ENCODE measurements around the gene GGA2. TPM values are rescaled to one million over a fixed set of nuclear protein-coding genes. Genes with fewer than 3 reads are reported as not detected.
"Not testable (repeated sequence)": the region's sequence is repeated elsewhere in the genome, so short reads cannot be mapped to it uniquely, and the experiment has no call there.

GGA2 gene
- total RNA-seq, 2 experiments from 2014 or later, result 90.4 to 95.6 TPM

- ChIA-PET POLR2A (no interaction called here), CTCF (no interaction called here)
Measured at GRCh38 chr16:23527961-23528643, 17.8 kb upstream of the GGA2 start.

- POLR2A ChIA-PET, result no interaction called here
- CTCF ChIA-PET, result no interaction called here
Measured at GRCh38 chr16:23524886-23525285, 14.6 kb upstream of the GGA2 start.

GRCh38 chr16:23523876-23524385 lies 13.6 kb upstream of the GGA2 start:
- CTCF ChIA-PET, result no interaction called here
- POLR2A ChIA-PET, result no interaction called here

- ChIA-PET CTCF (no interaction called here), POLR2A (no interaction called here)
Measured at GRCh38 chr16:23523321-23523720, 13.0 kb upstream of the GGA2 start.

GRCh38 chr16:23521965-23522364 lies 11.7 kb upstream of the GGA2 start:
- CTCF ChIA-PET, result no interaction called here
- POLR2A ChIA-PET, result interaction anchor here (1.2 kb wide), 1 partner anchor 19 kb away, joined by 3 read pairs; no protein-coding TSS in a partner anchor

- ChIA-PET POLR2A (interaction anchor here (1.2 kb wide), 1 partner anchor 20 kb away, joined by 3 read pairs; no protein-coding TSS in a partner anchor), CTCF (no interaction called here)
Measured at GRCh38 chr16:23521037-23521743, 10.9 kb upstream of the GGA2 start.

GRCh38 chr16:23520500-23520899 lies 10.2 kb upstream of the GGA2 start:
- CTCF ChIA-PET, result no interaction called here
- POLR2A ChIA-PET, result interaction anchor here (1.2 kb wide), 1 partner anchor 20 kb away, joined by 3 read pairs; no protein-coding TSS in a partner anchor

GRCh38 chr16:23519282-23519681 lies 9.0 kb upstream of the GGA2 start:
- CTCF ChIA-PET, result interaction anchor here (0.7 kb wide), 1 partner anchor 870 kb away, joined by 3 read pairs; no protein-coding TSS in a partner anchor
- POLR2A ChIA-PET, result no interaction called here

- ChIA-PET POLR2A (no interaction called here), CTCF (no interaction called here)
Measured at GRCh38 chr16:23518435-23518891, 8.2 kb upstream of the GGA2 start.

- POLR2A ChIA-PET, result no interaction called here
- CTCF ChIA-PET, result no interaction called here
Measured at GRCh38 chr16:23516366-23517137, 6.3 kb upstream of the GGA2 start.

- POLR2A ChIA-PET, result no interaction called here
- CTCF ChIA-PET, result no interaction called here
Measured at GRCh38 chr16:23515881-23516280, 5.6 kb upstream of the GGA2 start.

- POLR2A ChIA-PET, result no interaction called here
- CTCF ChIA-PET, result interaction anchor here (1.1 kb wide), 1 partner anchor 79 kb away, joined by 3 read pairs; no protein-coding TSS in a partner anchor
Measured at GRCh38 chr16:23514381-23515152, 4.3 kb upstream of the GGA2 start.

GRCh38 chr16:23512168-23512695 lies 1.9 kb upstream of the GGA2 start:
- ChIA-PET POLR2A (no interaction called here), CTCF (no interaction called here)

GRCh38 chr16:23511731-23512130 lies 1.4 kb upstream of the GGA2 start:
- CTCF ChIA-PET, result no interaction called here
- POLR2A ChIA-PET, result no interaction called here

GRCh38 chr16:23510915-23511270 lies 599 bp upstream of the GGA2 start:
- CTCF ChIA-PET, result interaction anchor here (1.0 kb wide), 1 partner anchor 41 kb away, joined by 3 read pairs; no protein-coding TSS in a partner anchor
- POLR2A ChIA-PET, result not testable (repeated sequence)

- ChIA-PET POLR2A (no interaction called here), CTCF (interaction anchor here (1.0 kb wide), 1 partner anchor 48 kb away, joined by 3 read pairs; the partner anchor contains the start of gene UBFD1)
Measured at GRCh38 chr16:23509782-23510163, 521 bp downstream of the GGA2 start.

- ChIA-PET POLR2A (no interaction called here), CTCF (interaction anchor here (1.0 kb wide), 1 partner anchor 48 kb away, joined by 3 read pairs; the partner anchor contains the start of gene UBFD1)
Measured at GRCh38 chr16:23509441-23509754, 896 bp downstream of the GGA2 start.

- POLR2A ChIA-PET, result interaction anchor here (0.6 kb wide), 1 partner anchor 39 kb away, joined by 3 read pairs; no protein-coding TSS in a partner anchor
- CTCF ChIA-PET, result interaction anchor here (1.0 kb wide), 1 partner anchor 49 kb away, joined by 3 read pairs; the partner anchor contains the start of gene UBFD1
Measured at GRCh38 chr16:23508589-23509440, 1.5 kb downstream of the GGA2 start.

All from activated CD8-positive, alpha-beta memory T cell treated with anti-CD3 and anti-CD28 coated beads for 36 hours (primary cell).